Activated CD4-positive, alpha-beta T cell treated with anti-CD3 and anti-CD28 coated beads, Interleukin-2, amount 10 ng/mL, durations not matched to agents 24 days and 14 days (primary cell): ENCODE results near the gene ERBIN. TPM values are rescaled to one million over a fixed set of nuclear protein-coding genes. Genes with fewer than 3 reads are reported as not detected.
A peak's percentile ranks its signal among the peaks of the same experiment; 100 is the strongest.

ENCODE experiments used
- DNase-seq: peaks from one replicate; pipeline ENCODE4 v3.0.0; 2022
- H3K27ac Mint-ChIP-seq: one replicate; pipeline ENCODE4 v1.8.0; 2022; ENCODE audit warnings: mild to moderate bottlenecking, mixed read lengths
- H3K27me3 Mint-ChIP-seq: one replicate; pipeline ENCODE4 v1.8.0; 2022; ENCODE audit warnings: mixed read lengths
- H3K36me3 Mint-ChIP-seq: one replicate; pipeline ENCODE4 v1.8.0; 2022; ENCODE audit warnings: low read depth, mild to moderate bottlenecking, mixed read lengths
- H3K4me1 Mint-ChIP-seq: one replicate; pipeline ENCODE4 v1.8.0; 2021; ENCODE audit warnings: mixed read lengths
- H3K4me3 Mint-ChIP-seq: one replicate; pipeline ENCODE4 v1.8.0; 2022; ENCODE audit warnings: mild to moderate bottlenecking, moderate library complexity, mixed read lengths
- H3K9me3 Mint-ChIP-seq: one replicate; pipeline ENCODE4 v1.8.0; 2021; ENCODE audit warnings: mixed read lengths
- intact Hi-C: fragments of 100-400 bp; cut with micrococcal nuclease; formaldehyde crosslinking; loops from one replicate; pipeline ENCODE4 v1.15.1; 2023
- total RNA-seq: library from RNA; stranded (reverse); gene quantifications from 2 replicates; pipeline ENCODE4 v1.2.3, GENCODE V29; 2022

ERBIN gene
- total RNA-seq, 1 donor from 2014 or later: 28.6 TPM

DNA sequence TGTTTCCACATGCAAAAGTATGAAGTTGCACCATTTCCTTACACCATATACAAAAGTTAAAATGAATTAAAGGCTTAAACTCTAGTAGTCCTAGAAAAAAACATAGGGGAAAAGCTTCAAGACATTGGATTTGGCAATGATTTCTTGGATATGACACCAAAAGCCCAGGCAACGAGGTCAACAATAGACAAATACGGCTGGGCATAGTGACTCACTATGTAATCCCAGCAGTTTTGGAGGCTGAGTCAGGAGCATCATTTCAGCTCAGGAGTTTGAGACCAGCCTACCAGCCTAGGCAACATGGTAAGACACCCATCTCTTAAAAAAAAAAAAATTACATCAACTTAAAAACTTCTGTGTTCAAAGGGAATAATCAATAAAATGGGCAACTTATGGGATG, 186.8 kb downstream of the ERBIN start:
- Mint-ChIP-seq H3K4me1 (no peaks in the 10 kb centered on the region), H3K36me3 (no peaks in the 10 kb centered on the region), H3K27me3 (peaks cover 2% of the 10 kb centered on the region), H3K4me3 (no peak overlapping the region), H3K27ac (no peak overlapping the region), H3K9me3 (peaks cover 15% of the 10 kb centered on the region)
- intact Hi-C loops: no loop called here
- DNase-seq: no peak

DNA sequence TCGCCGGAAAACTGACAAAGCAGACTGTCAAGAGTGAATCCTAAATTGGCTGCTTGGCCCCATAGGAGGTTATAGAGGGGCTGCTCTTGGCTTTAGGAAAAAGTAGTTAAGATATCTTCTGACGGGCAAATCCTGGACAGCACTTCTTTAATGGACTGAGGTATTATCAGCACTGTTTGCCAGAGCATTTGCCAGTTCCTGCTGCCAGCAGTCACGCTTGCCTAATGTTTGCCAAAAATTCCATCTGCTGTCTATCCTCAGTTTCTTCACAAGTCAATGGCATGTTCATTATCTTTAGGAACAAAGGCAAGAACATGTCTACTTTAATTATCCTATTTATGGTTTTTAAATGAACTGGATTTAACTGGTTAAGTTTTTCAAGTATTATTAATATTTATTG, 191.9 kb downstream of the ERBIN start:
- intact Hi-C loops: no loop called here
- Mint-ChIP-seq H3K27ac (no peak overlapping the region), H3K27me3 (no peaks in the 10 kb centered on the region), H3K9me3 (peaks cover 9% of the 10 kb centered on the region), H3K4me1 (no peaks in the 10 kb centered on the region), H3K4me3 (no peak overlapping the region), H3K36me3 (no peaks in the 10 kb centered on the region)
- DNase-seq: no peak

DNA sequence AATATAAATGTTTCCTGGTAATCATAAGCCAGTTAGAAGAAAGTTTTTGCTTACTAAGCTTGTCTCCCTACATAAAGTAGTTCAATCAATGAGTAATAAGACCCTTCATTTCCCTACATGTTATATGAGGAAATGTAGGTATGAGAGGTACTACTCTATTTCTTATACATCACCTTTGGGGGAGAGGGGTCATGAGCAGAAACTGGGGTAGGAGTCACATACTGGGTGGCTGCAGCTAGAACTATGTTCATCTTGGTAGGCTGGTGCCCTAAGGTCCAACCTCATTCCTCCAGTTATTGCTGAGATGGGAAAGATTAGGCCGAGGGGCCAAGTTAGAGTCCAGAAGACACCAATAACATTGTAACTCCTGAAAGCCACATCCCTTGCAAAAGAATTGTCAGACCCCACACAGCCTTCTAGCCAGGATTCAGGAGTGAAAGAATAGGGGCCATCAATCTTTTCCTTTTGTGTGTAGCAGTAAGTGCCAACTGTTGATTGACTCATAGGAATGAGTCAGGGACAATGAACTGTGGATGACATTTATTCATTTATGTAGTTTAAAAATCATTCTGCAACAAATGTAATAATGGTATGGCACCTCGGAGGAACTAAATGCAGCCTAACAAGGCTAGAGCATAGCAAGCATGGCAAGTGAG, 196.1 kb downstream of the ERBIN start:
- no peak for DNase-seq
- no peaks in the 10 kb centered on the region for H3K36me3 Mint-ChIP-seq
- no peaks in the 10 kb centered on the region for H3K4me1 Mint-ChIP-seq
- H3K4me3 Mint-ChIP-seq: no peak overlapping the region
- peaks cover 4% of the 10 kb centered on the region for H3K9me3 Mint-ChIP-seq
- no peak overlapping the region for H3K27ac Mint-ChIP-seq
- intact Hi-C loops: no loop called here
- H3K27me3 Mint-ChIP-seq: peaks cover 1% of the 10 kb centered on the region

- Mint-ChIP-seq H3K27ac (no peak overlapping the region), H3K4me1 (no peaks in the 10 kb centered on the region), H3K36me3 (no peaks in the 10 kb centered on the region), H3K4me3 (no peak overlapping the region), H3K27me3 (peaks cover 5% of the 10 kb centered on the region), H3K9me3 (peaks cover 3% of the 10 kb centered on the region)
- DNase-seq: peak; percentile 45
- intact Hi-C loops: no loop called here
Observed at GRCh38 chr5:66129144-66129543, 202.8 kb downstream of the ERBIN start.

DNA sequence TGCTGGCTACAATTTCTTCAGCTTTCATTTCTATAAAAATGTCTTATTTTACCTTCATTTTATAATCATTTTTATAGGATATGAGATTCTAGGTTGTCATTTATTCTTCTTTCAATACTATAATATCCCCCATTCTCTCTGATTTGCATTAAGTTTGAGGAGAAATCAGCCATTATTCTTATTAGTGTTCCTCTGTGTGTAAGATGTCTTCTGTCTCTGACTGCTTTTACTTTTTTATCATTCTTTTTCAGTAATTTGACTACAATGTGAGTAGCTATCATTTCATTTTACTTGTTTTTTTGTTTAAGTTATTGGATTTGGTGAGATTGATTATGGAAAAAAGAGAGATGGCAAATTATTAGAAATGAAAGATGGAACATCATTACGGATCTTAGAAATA, 204.1 kb downstream of the ERBIN start:
- Mint-ChIP-seq H3K4me1 (no peaks in the 10 kb centered on the region), H3K4me3 (no peak overlapping the region), H3K36me3 (no peaks in the 10 kb centered on the region), H3K9me3 (peaks cover 3% of the 10 kb centered on the region), H3K27ac (no peak overlapping the region), H3K27me3 (peaks cover 5% of the 10 kb centered on the region)
- intact Hi-C loops: no loop called here
- DNase-seq: no peak

Other genes starting within 250 kb of the ERBIN start
- 10.0 and 10.3 TPM in 2 replicates for gene SGTB, start 204.5 kb upstream of the ERBIN start, total RNA-seq
- gene NLN, start 204.4 kb upstream of the ERBIN start, total RNA-seq: 28.0 and 30.7 TPM in 2 replicates
- gene SREK1, start 217.7 kb downstream of the ERBIN start, total RNA-seq: 70.3 and 75.2 TPM in 2 replicates